Neuronal stem cell (in vitro differentiated cells): ENCODE data around the gene DGLUCY.

Experiments
- DNase-seq: peaks from one replicate; pipeline ENCODE4 v3.0.0-alpha.2; 2013; ENCODE audit warnings: low spot score
- H2AFZ ChIP-seq: one replicate; pipeline ENCODE4 v1.6.1; 2013; ENCODE audit warnings: mild to moderate bottlenecking, low read length, inconsistent platforms
- H2AK5ac ChIP-seq: 2 replicates; pipeline ENCODE4 v1.6.1; 2013; ENCODE audit warnings: low read depth, mild to moderate bottlenecking, inconsistent platforms, low read length, moderate library complexity, mixed read lengths
- H2BK120ac ChIP-seq: 2 replicates; pipeline ENCODE4 v1.6.1; 2013; ENCODE audit warnings: low read depth, mild to moderate bottlenecking, inconsistent platforms, low read length, moderate library complexity, mixed read lengths
- H2BK12ac ChIP-seq: one replicate; pipeline ENCODE4 v1.6.1; 2013; ENCODE audit warnings: low read length, inconsistent platforms
- H2BK15ac ChIP-seq: 2 replicates; pipeline ENCODE4 v1.6.1; 2013; ENCODE audit warnings: mild to moderate bottlenecking, low read length, inconsistent platforms, mixed read lengths
- H2BK5ac ChIP-seq: one replicate; pipeline ENCODE4 v1.6.1; 2013; ENCODE audit warnings: inconsistent platforms, mild to moderate bottlenecking, low read length, moderate library complexity
- H3K14ac ChIP-seq: one replicate; pipeline ENCODE4 v1.6.1; 2013; ENCODE audit warnings: low read length, inconsistent platforms
- H3K18ac ChIP-seq: 2 replicates; pipeline ENCODE4 v1.6.1; 2013; ENCODE audit warnings: low read length, inconsistent platforms
- H3K23ac ChIP-seq: 2 replicates; pipeline ENCODE4 v1.6.1; 2013; ENCODE audit warnings: low read depth, mild to moderate bottlenecking, mixed read lengths, low read length, inconsistent platforms; ENCODE audit not compliant: poor library complexity
- H3K27ac ChIP-seq: replicated peaks from 3 replicates; pipeline ENCODE4 v1.5.1; 2013; ENCODE audit warnings: low read length, inconsistent platforms
- H3K27me3 ChIP-seq, 3 experiments: 2 replicates each; pipeline ENCODE4 v1.6.1; 2013; ENCODE audit warnings: low read length in 3 of 3, mild to moderate bottlenecking in 2 of 3, inconsistent platforms in 1 of 3, low read depth in 1 of 3, mixed read lengths in 1 of 3, moderate library complexity in 1 of 3; ENCODE audit not compliant: control insufficient read depth in 3 of 3, insufficient read depth in 3 of 3
- H3K36me3 ChIP-seq, 2 donors: replicated peaks in 1 of 2; 2 replicates each; pipeline ENCODE4 v1.6.1; 2013; ENCODE audit warnings: low read length in 2 of 2; ENCODE audit not compliant: control insufficient read depth in 2 of 2, insufficient read depth in 2 of 2
- H3K4ac ChIP-seq: 2 replicates; pipeline ENCODE4 v1.6.1; 2013; ENCODE audit warnings: inconsistent platforms, mild to moderate bottlenecking, low read length, moderate library complexity
- H3K4me1 ChIP-seq, 2 donors: 1 replicate in 1 of 2; 2 replicates in 1 of 2; pipeline ENCODE4 v1.6.1; 2013; ENCODE audit warnings: low read length in 2 of 2, low read depth in 1 of 2; ENCODE audit not compliant: control insufficient read depth in 2 of 2, insufficient read depth in 1 of 2
- H3K4me2 ChIP-seq: one replicate; pipeline ENCODE4 v1.6.1; 2013; ENCODE audit warnings: mild to moderate bottlenecking, low read length, inconsistent platforms; ENCODE audit not compliant: insufficient read depth, poor library complexity, severe bottlenecking
- H3K4me3 ChIP-seq, 2 donors: 2 replicates each; pipeline ENCODE4 v1.5.1; 2013; ENCODE audit warnings: low read length in 2 of 2, mild to moderate bottlenecking in 2 of 2, inconsistent platforms in 1 of 2, moderate library complexity in 1 of 2
- H3K79me1 ChIP-seq: one replicate; pipeline ENCODE4 v1.6.1; 2013; ENCODE audit warnings: low read depth, mild to moderate bottlenecking, inconsistent platforms, low read length, moderate library complexity
- H3K9ac ChIP-seq: one replicate; pipeline ENCODE4 v1.6.1; 2013; ENCODE audit warnings: mild to moderate bottlenecking, low read depth, low read length, inconsistent platforms; ENCODE audit not compliant: poor library complexity
- H3K9me3 ChIP-seq, 2 donors: replicated peaks in 1 of 2; 2 replicates each; pipeline versions ENCODE3 to v1.6.1; 2013; ENCODE audit warnings: low read length in 2 of 2, mild to moderate bottlenecking in 2 of 2, inconsistent platforms in 1 of 2, low read depth in 1 of 2, mixed read lengths in 1 of 2, moderate library complexity in 1 of 2; ENCODE audit not compliant: control insufficient read depth in 2 of 2, insufficient read depth in 1 of 2
- H4K8ac ChIP-seq: one replicate; pipeline ENCODE4 v1.6.1; 2013; ENCODE audit warnings: low read depth, mild to moderate bottlenecking, inconsistent platforms, low read length, moderate library complexity
- H4K91ac ChIP-seq: one replicate; pipeline ENCODE4 v1.6.1; 2013; ENCODE audit warnings: low read length, low read depth, mild to moderate bottlenecking, inconsistent platforms; ENCODE audit not compliant: poor library complexity
- WGBS, 2 donors: extraction: QIAGEN DNeasy Blood & Tissue Kit; methylation state at CpG; one replicate each; pipeline ENCODE4 v1.1.7; 2013; ENCODE audit warnings: missing lambda C conversion rate in 2 of 2, mixed read lengths in 1 of 2; ENCODE audit not compliant: insufficient read length in 2 of 2, insufficient replicate concordance in 1 of 2; ENCODE audit errors: extremely low coverage in 2 of 2; 5-methylcytosine and 5-hydroxymethylcytosine counted together

DGLUCY gene

DNA sequence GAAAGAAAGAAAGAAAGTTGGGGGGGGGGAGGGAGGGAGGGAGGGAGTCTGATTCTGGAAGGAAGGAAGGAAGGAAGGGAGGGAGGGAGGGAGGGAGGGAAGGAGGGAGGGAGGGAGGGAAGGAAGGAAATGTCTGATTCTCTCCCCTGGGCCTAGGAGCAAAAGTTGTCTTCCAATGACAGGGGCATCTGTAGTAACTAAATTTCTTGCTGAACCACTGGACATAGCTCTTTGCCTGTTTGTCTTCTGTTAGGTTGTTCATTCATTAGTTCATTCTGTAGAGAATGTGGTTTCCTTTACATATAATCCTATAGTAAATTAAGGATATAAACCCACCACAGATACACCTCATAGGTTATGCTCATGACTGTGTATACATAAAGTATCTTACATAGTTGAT, 70.7 kb downstream of the DGLUCY start:
- Histone ChIP-seq H3K36me3 (peaks cover 10 to 50% of the 10 kb centered on the region in 2 donors), H2BK5ac (no peak overlapping the region), H2AK5ac (no peak overlapping the region), H3K9ac (no peak overlapping the region), H3K14ac (no peak overlapping the region), H2BK12ac (no peak overlapping the region), H3K9me3 (no peaks in the 10 kb centered on the region), H3K27ac (no peak overlapping the region), H3K27me3 (no peaks in the 10 kb centered on the region), H3K4me3 (no peak overlapping the region), H2AFZ (no peak overlapping the region), H3K4me2 (no peak overlapping the region), H3K18ac (no peak overlapping the region), H3K79me1 (no peaks in the 10 kb centered on the region), H4K8ac (no peak overlapping the region), H3K4ac (no peak overlapping the region), H2BK15ac (no peak overlapping the region), H3K4me1 (no peaks in the 10 kb centered on the region), H3K23ac (no peak overlapping the region), H4K91ac (no peak overlapping the region), H2BK120ac (no peak overlapping the region)
- no peak for DNase-seq

DNA sequence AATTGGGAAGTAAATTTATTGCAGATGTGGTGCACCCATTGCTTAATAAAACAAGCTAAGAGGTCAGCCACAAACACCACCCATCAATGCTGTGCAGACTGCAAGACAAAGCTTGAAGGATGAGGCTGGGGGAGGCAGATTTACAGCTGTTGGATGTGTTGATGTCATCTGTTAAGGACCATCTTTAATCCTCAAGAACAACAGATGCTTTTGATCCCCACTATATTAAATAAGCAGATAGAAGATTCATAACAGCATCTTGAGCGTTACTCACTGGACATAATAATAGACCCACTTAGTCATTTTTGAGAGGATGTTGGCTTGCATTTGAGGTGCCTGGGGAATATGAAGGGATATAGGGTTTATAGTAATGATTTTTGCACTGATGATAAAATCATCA, 71.8 kb downstream of the DGLUCY start:
- H3K36me3 ChIP-seq: peaks cover 13 to 58% of the 10 kb centered on the region in 2 donors
- no peak overlapping the region for H2BK15ac ChIP-seq
- no peak overlapping the region for H3K14ac ChIP-seq
- no peak overlapping the region for H2AFZ ChIP-seq
- H3K9ac ChIP-seq: no peak overlapping the region
- H3K18ac ChIP-seq: no peak overlapping the region
- no peak overlapping the region for H3K4me2 ChIP-seq
- no peak overlapping the region for H3K4me3 ChIP-seq
- no peak overlapping the region for H3K27ac ChIP-seq
- H4K8ac ChIP-seq: no peak overlapping the region
- H3K27me3 ChIP-seq: no peaks in the 10 kb centered on the region
- no peaks in the 10 kb centered on the region for H3K79me1 ChIP-seq
- no peaks in the 10 kb centered on the region for H3K4me1 ChIP-seq
- no peak overlapping the region for H2BK120ac ChIP-seq
- H3K23ac ChIP-seq: no peak overlapping the region
- H3K9me3 ChIP-seq: no peaks in the 10 kb centered on the region
- no peak overlapping the region for H2AK5ac ChIP-seq
- WGBS, 2 donors: no CpG with 5 or more reads among the region's 1 CpG
- no peak overlapping the region for H2BK5ac ChIP-seq
- H3K4ac ChIP-seq: no peak overlapping the region
- no peak overlapping the region for H4K91ac ChIP-seq
- H2BK12ac ChIP-seq: no peak overlapping the region
- no peak for DNase-seq

DNA sequence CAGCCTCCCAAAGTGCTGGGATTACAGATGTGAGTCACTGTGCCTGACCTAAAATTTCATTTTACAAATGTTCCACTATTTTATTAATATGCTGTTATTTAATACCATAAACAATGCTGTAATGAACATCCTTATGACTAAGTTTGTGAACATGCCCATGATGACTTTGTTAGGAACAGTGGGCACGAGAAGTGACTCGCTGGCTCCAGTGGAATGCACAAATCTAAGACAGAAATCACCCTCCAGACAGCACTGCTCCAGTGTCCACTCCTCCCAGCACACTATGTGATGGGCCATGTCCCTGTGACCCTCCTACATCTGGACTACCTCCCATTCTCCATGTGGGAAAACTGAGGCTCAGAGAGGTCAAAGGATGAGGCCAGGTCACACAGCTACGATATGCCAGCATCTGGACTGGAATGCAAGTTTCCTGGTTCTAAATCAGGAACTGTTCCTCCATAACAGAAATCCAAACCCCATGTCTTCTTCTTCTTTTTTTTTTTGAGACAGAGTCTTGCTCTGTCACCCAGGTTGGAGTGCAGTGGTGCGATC, 72.7 kb downstream of the DGLUCY start:
- H2AFZ ChIP-seq: no peak overlapping the region
- H3K14ac ChIP-seq: no peak overlapping the region
- H2BK5ac ChIP-seq: no peak overlapping the region
- H3K4me2 ChIP-seq: no peak overlapping the region
- H3K27me3 ChIP-seq: no peaks in the 10 kb centered on the region
- H3K9ac ChIP-seq: no peak overlapping the region
- H3K9me3 ChIP-seq: no peaks in the 10 kb centered on the region
- H3K23ac ChIP-seq: no peak overlapping the region
- DNase-seq: no peak
- H2BK15ac ChIP-seq: no peak overlapping the region
- H3K79me1 ChIP-seq: no peaks in the 10 kb centered on the region
- no peak overlapping the region for H2AK5ac ChIP-seq
- H2BK12ac ChIP-seq: no peak overlapping the region
- WGBS, 2 donors: no CpG with 5 or more reads among the region's 4 CpGs
- no peak overlapping the region for H2BK120ac ChIP-seq
- H3K27ac ChIP-seq: no peak overlapping the region
- no peak overlapping the region for H3K18ac ChIP-seq
- H4K91ac ChIP-seq: no peak overlapping the region
- no peak overlapping the region for H3K4ac ChIP-seq
- peaks cover 12 to 60% of the 10 kb centered on the region in 2 donors for H3K36me3 ChIP-seq
- H3K4me3 ChIP-seq: no peak overlapping the region
- no peaks in the 10 kb centered on the region for H3K4me1 ChIP-seq
- no peak overlapping the region for H4K8ac ChIP-seq

DNA sequence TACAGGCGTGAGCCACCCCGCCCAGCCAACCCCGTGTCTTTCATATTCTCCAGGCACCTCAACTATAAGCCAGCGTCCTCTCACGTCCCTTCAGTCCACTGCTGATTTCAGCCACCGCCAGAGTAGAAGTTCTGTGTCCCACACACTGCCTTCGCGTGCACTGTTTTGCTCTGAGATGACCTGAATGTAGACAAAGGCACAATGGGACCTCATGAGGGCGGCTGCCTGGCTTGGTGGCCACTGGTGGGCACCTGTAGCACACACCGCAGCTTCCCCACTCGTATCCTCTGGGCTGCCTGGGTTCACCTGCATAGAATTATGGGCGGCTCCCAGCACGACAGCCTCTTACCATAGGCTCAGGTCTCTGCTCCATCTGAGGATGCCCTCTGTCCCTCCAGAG, 73.4 kb downstream of the DGLUCY start:
- Histone ChIP-seq H3K4me2 (no peak overlapping the region), H2BK15ac (no peak overlapping the region), H3K36me3 (peaks cover 12 to 61% of the 10 kb centered on the region in 2 donors), H3K27ac (no peak overlapping the region), H3K23ac (no peak overlapping the region), H3K18ac (no peak overlapping the region), H3K4me1 (no peaks in the 10 kb centered on the region), H2BK5ac (no peak overlapping the region), H3K4me3 (no peak overlapping the region), H2AK5ac (no peak overlapping the region), H4K8ac (no peak overlapping the region), H4K91ac (no peak overlapping the region), H3K9ac (peak overlapping the region; percentile 12), H3K79me1 (no peaks in the 10 kb centered on the region), H2BK12ac (no peak overlapping the region), H3K14ac (no peak overlapping the region), H3K9me3 (no peaks in the 10 kb centered on the region), H3K27me3 (no peaks in the 10 kb centered on the region), H2AFZ (no peak overlapping the region), H3K4ac (no peak overlapping the region), H2BK120ac (no peak overlapping the region)
- DNase-seq: no peak
- WGBS, 2 donors: no CpG with 5 or more reads among the region's 13 CpGs
